ENCODE measurements around the gene DLK2. TPM values are rescaled to one million over a fixed set of nuclear protein-coding genes. Genes with fewer than 3 reads are reported as not detected.

Gene DLK2
- total and polyA plus RNA-seq, 2 donors from 2014 or later: 0.50 TPM; not detected in 1

DNA sequence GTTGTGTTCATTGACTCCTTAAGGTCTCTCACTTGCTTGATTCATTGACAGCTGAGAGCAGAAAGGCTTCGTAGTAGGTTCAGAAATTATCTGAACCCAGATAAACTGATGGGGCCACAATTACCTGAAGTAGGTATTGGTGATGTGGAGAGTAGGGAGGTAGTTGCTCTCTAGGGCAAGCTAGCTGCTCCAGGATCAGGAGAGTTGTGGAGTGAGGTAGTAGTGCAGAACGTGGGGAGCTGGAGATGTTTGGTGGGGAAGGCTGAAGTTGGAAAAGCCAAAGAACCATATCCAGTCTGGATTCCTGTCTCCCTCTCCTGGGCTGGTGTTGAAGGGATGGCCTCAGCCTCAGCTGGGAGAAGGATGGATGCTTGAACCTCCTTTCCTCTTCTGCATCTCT is 37.9 kb upstream of the DLK2 start:
- no peak for DNase-seq
- intact Hi-C loops (cut with DNase I): no loop called here
- no peak for FAIRE-seq
- H3K9me3 ChIP-seq (ENCODE audit: control insufficient read depth in 2 of 3, insufficient read depth in 1 of 3, low read length in 3 of 3): no peaks in the 10 kb centered on the region
- H3K4me3 ChIP-seq (ENCODE audit: low read length in 3 of 3): no peak overlapping the region
- no peak for TF ChIP-seq CTCF (IDR thresholded peaks at IDR 0.05; ENCODE audit: borderline replicate concordance, extremely low read depth, insufficient read depth)
- H3K4me1 ChIP-seq (ENCODE audit: control insufficient read depth in 2 of 3, insufficient read depth in 2 of 3, low read depth in 1 of 3, low read length in 3 of 3): peaks cover 0 to 23% (median 12%) of the 10 kb centered on the region in 3 donors
- H3K27ac ChIP-seq (ENCODE audit: low read depth in 2 of 2, low read length in 2 of 2): no peak overlapping the region
- H3K9ac ChIP-seq (ENCODE audit: low read length in 3 of 3): no peak overlapping the region
- H3K36me3 ChIP-seq (ENCODE audit: control insufficient read depth in 2 of 3, insufficient read depth in 3 of 3, low read length in 3 of 3): peaks cover 0 to 7% (median 0%) of the 10 kb centered on the region in 3 donors
- no peaks in the 10 kb centered on the region for H3K27me3 ChIP-seq (ENCODE audit: control insufficient read depth, insufficient read depth, low read length)

DNA sequence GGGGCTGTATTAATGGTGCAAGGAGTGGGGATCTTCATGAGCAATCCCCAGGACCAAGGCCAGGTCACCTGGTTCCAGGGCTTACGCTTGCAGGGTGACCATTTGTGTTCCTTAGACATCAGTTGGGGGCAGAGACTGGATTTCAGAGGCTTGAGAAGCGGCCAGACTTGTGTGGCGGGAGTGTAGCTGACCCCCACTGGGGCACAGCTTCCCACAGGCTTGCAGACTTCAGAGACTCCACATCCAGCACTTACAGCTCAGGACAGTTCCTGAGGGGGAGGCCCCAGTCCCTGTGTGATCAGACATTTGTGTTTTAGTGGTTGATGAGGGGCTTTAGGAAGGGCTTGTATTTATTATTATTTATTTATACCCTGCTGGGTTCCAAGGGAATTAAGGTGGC is 37.3 kb upstream of the DLK2 start:
- FAIRE-seq: no peak
- no peak for TF ChIP-seq CTCF (IDR thresholded peaks at IDR 0.05; ENCODE audit: borderline replicate concordance, extremely low read depth, insufficient read depth)
- no peak overlapping the region for H3K9ac ChIP-seq (ENCODE audit: low read length in 3 of 3)
- no peak for DNase-seq
- H3K27me3 ChIP-seq (ENCODE audit: control insufficient read depth, insufficient read depth, low read length): no peaks in the 10 kb centered on the region
- peaks cover 0 to 23% (median 12%) of the 10 kb centered on the region in 3 donors for H3K4me1 ChIP-seq (ENCODE audit: control insufficient read depth in 2 of 3, insufficient read depth in 2 of 3, low read depth in 1 of 3, low read length in 3 of 3)
- H3K4me3 ChIP-seq (ENCODE audit: low read length in 3 of 3): no peak overlapping the region
- no peak overlapping the region for H3K27ac ChIP-seq (ENCODE audit: low read depth in 2 of 2, low read length in 2 of 2)
- intact Hi-C loops (cut with DNase I): no loop called here
- H3K36me3 ChIP-seq (ENCODE audit: control insufficient read depth in 2 of 3, insufficient read depth in 3 of 3, low read length in 3 of 3): peaks cover 0 to 4% (median 0%) of the 10 kb centered on the region in 3 donors
- H3K9me3 ChIP-seq (ENCODE audit: control insufficient read depth in 2 of 3, insufficient read depth in 1 of 3, low read length in 3 of 3): no peaks in the 10 kb centered on the region

DNA sequence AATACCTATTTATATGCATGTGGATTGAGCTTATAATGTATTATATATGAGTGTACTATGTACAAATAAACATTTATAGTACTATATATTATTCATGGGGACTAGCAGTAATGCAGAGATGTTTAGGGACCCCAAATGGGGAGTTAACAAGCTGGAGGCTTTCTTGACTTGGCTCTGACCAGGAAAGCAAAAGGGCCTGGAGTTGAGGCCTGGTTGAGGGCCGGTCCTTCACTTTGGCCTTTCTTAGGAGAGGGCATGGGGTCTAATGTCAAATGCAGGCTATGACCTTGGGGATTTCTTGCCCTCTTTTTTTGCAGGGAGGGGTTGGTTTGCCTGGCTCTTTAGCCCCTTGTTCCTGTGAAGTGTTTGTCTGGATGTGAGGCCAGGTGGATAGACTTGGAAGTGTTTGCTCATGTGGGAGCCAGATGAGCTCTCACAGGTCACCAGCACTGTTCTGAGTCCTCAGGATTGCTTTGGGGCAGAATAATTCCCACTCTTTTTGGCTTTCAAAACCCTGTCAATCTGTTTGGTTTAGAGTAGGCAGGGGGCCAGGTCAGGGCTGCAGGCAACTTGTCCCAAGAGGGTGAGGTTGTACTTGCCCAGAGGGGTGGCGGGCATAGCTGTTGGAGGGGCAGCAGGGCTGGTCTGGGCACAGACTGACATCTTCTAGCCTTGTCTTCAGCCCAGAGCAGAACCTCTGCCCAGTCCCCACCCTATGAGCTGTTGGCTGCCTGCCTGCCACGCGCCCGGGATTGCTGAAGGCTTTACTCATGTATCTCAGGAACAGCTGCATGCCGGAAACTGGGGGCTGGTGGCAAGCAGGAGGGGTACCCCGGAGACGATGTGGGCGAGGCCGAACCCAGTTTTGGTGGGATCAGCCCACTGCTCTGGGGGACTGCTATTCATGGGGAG is 36.7 kb upstream of the DLK2 start:
- FAIRE-seq (no peak), DNase-seq (no peak)
- Histone ChIP-seq H3K27me3 (ENCODE audit: control insufficient read depth, insufficient read depth, low read length) (no peaks in the 10 kb centered on the region), H3K9ac (ENCODE audit: low read length in 3 of 3) (no peak overlapping the region), H3K36me3 (ENCODE audit: control insufficient read depth in 2 of 3, insufficient read depth in 3 of 3, low read length in 3 of 3) (peaks cover 0 to 4% (median 0%) of the 10 kb centered on the region in 3 donors), H3K4me1 (ENCODE audit: control insufficient read depth in 2 of 3, insufficient read depth in 2 of 3, low read depth in 1 of 3, low read length in 3 of 3) (peaks cover 0 to 23% (median 12%) of the 10 kb centered on the region in 3 donors), H3K9me3 (ENCODE audit: control insufficient read depth in 2 of 3, insufficient read depth in 1 of 3, low read length in 3 of 3) (no peaks in the 10 kb centered on the region), H3K4me3 (ENCODE audit: low read length in 3 of 3) (no peak overlapping the region), H3K27ac (ENCODE audit: low read depth in 2 of 2, low read length in 2 of 2) (no peak overlapping the region)
- intact Hi-C loops (cut with DNase I): no loop called here
- no peak for TF ChIP-seq CTCF (IDR thresholded peaks at IDR 0.05; ENCODE audit: borderline replicate concordance, extremely low read depth, insufficient read depth)

Measured in kidney (tissue), 14 donors.